ENCODE results near the gene ERGIC1.

ERGIC1 gene

GRCh38 chr5:172898843-172899369 is 64.9 kb downstream of the ERGIC1 start:
- no peak for TF ChIP-seq CTCF (conservative IDR thresholded peaks at IDR 0.05)
- H3K27ac ChIP-seq = no peak overlapping the region

- no peak overlapping the region for H3K27ac ChIP-seq
Measured at GRCh38 chr5:172899436-172899835, 65.4 kb downstream of the ERGIC1 start.

GRCh38 chr5:172901012-172901780 is 67.1 kb downstream of the ERGIC1 start:
- peak overlapping the region; percentile 87 for H3K27ac ChIP-seq
- TF ChIP-seq CTCF (conservative IDR thresholded peaks at IDR 0.05) = no peak

More at GRCh38 chr5:172899436-172899835, 65.4 kb downstream of the ERGIC1 start:
- no peak for TF ChIP-seq CTCF (conservative IDR thresholded peaks at IDR 0.05)

- TF ChIP-seq CTCF (conservative IDR thresholded peaks at IDR 0.05) = no peak
- H3K27ac ChIP-seq = peak overlapping the region; percentile 87
Measured at GRCh38 chr5:172901788-172902496, 67.9 kb downstream of the ERGIC1 start.

GRCh38 chr5:172902497-172903472 is 68.7 kb downstream of the ERGIC1 start:
- 0 out of 2 replicates have a peak, but pooled peaks have one; percentile 23 for TF ChIP-seq CTCF (conservative IDR thresholded peaks at IDR 0.05)

GRCh38 chr5:172903790-172904189 is 69.7 kb downstream of the ERGIC1 start:
- peak overlapping the region; percentile 87 for H3K27ac ChIP-seq
- TF ChIP-seq CTCF (conservative IDR thresholded peaks at IDR 0.05) = no peak

More at GRCh38 chr5:172902497-172903472, 68.7 kb downstream of the ERGIC1 start:
- H3K27ac ChIP-seq = peak overlapping the region; percentile 87

All from VCaP (cell line).